SK-N-SH (cell line): Measurements from ENCODE around the gene TAGLN2. TPM values are rescaled to one million over a fixed set of nuclear protein-coding genes. Genes with fewer than 3 reads are reported as not detected.

Source experiments
- CTCF ChIA-PET: fragments of 300-600, 350-600 bp; formaldehyde crosslinking; extraction: SDS; loops from one replicate; lab custom pipeline; 2021; lab: Yijun Ruan, JAX
- POLR2A ChIA-PET: fragments of 350-600 bp; sonication (Branson Sonifier 250); formaldehyde crosslinking; extraction: SDS; loops from one replicate; lab custom pipeline; 2020; ENCODE audit warnings: antibody characterized with exemption, inconsistent platforms; lab: Yijun Ruan, JAX
- DNase-seq: peaks from one replicate; pipeline ENCODE4 v3.0.0; 2012
- H2AFZ ChIP-seq: fragments of 200-600 bp; sonication (generic); 2 replicates; pipeline ENCODE4 v1.8.1; 2016; ENCODE audit warnings: antibody characterized with exemption, mild to moderate bottlenecking, low read depth
- H3F3A ChIP-seq: fragments of 200-600 bp; sonication (generic); replicated peaks from 2 replicates; pipeline ENCODE3; 2016; ENCODE audit warnings: antibody characterized with exemption, mild to moderate bottlenecking; ENCODE audit not compliant: insufficient read depth
- H3K27ac ChIP-seq, 2 experiments: fragments of 200-500 bp in 1 of 2; fragments of 200-600 bp in 1 of 2; sonication (Bioruptor generic) in 1 of 2; sonication (generic), shearing (Covaris generic) in 1 of 2; 2 replicates each; pipeline versions ENCODE4 v1.5.1 to v1.6.1; 2014 to 2016; ENCODE audit warnings: low read depth in 2 of 2, inconsistent platforms in 1 of 2, low read length in 1 of 2, mild to moderate bottlenecking in 1 of 2, mixed read lengths in 1 of 2
- H3K27me3 ChIP-seq: fragments of 200-600 bp; sonication (generic), shearing (Covaris generic); 2 replicates; pipeline ENCODE4 v1.6.1; 2016; ENCODE audit warnings: mixed run types; ENCODE audit not compliant: insufficient read depth
- H3K36me3 ChIP-seq, 2 experiments: fragments of 200-500 bp in 1 of 2; fragments of 200-600 bp in 1 of 2; sonication (Bioruptor generic) in 1 of 2; sonication (generic) in 1 of 2; replicated peaks in 1 of 2; 2 replicates each; pipeline versions ENCODE3 to v1.5.1; 2014 to 2016; ENCODE audit warnings: low read length in 1 of 2, mild to moderate bottlenecking in 1 of 2; ENCODE audit not compliant: insufficient read depth in 2 of 2, control insufficient read depth in 1 of 2
- H3K4me1 ChIP-seq, 2 experiments: fragments of 200-500 bp in 1 of 2; fragments of 200-600 bp in 1 of 2; sonication (Bioruptor generic) in 1 of 2; sonication (generic), shearing (Covaris generic) in 1 of 2; 2 replicates each; pipeline versions ENCODE4 v1.5.1 to v1.6.1; 2014 to 2016; ENCODE audit warnings: low read depth in 1 of 2, low read length in 1 of 2, mixed run types in 1 of 2; ENCODE audit not compliant: insufficient read depth in 2 of 2, control insufficient read depth in 1 of 2
- H3K4me2 ChIP-seq: fragments of 200-600 bp; sonication (generic), shearing (Covaris generic); 2 replicates; pipeline ENCODE4 v1.6.1; 2017; ENCODE audit warnings: mixed run types
- H3K4me3 ChIP-seq, 2 experiments: fragments of 200-500 bp in 1 of 2; fragments of 200-600 bp in 1 of 2; sonication (Bioruptor generic) in 1 of 2; sonication (generic), shearing (Covaris generic) in 1 of 2; 2 replicates each; pipeline versions ENCODE4 v1.5.1 to v1.8.1; 2014 to 2016; ENCODE audit warnings: low read depth in 2 of 2, inconsistent platforms in 1 of 2, low read length in 1 of 2, mild to moderate bottlenecking in 1 of 2, mixed read lengths in 1 of 2, moderate library complexity in 1 of 2
- H3K79me2 ChIP-seq: fragments of 200-600 bp; sonication (generic); 2 replicates; pipeline ENCODE4 v1.8.1; 2017; ENCODE audit warnings: mild to moderate bottlenecking; ENCODE audit not compliant: insufficient read depth
- H3K9ac ChIP-seq: fragments of 200-600 bp; sonication (generic); 2 replicates; pipeline ENCODE4 v1.6.1; 2017; ENCODE audit warnings: mixed run types
- H3K9me2 ChIP-seq: fragments of 200-600 bp; sonication (generic); 2 replicates; pipeline ENCODE4 v1.6.1; 2017; ENCODE audit warnings: mixed run types
- H3K9me3 ChIP-seq: fragments of 200-600 bp; sonication (generic); 2 replicates; pipeline ENCODE4 v1.6.1; 2017; ENCODE audit warnings: mixed run types, mild to moderate bottlenecking, moderate library complexity
- H4K20me1 ChIP-seq: fragments of 200-600 bp; sonication (generic); 2 replicates; pipeline ENCODE4 v1.6.1; 2017; ENCODE audit warnings: mild to moderate bottlenecking, mixed run types; ENCODE audit not compliant: insufficient read depth
- CHD2 ChIP-seq: fragments of 150-350 bp; IDR thresholded peaks from 2 replicates; pipeline ENCODE4 v1.6.1; 2018; ENCODE audit warnings: low read length; ENCODE audit not compliant: partially characterized antibody
- ELF1 ChIP-seq: IDR thresholded peaks from 2 replicates; pipeline ENCODE4 v1.4.0; 2012
- EP300 ChIP-seq, 2 experiments: IDR thresholded peaks; 2 replicates each; pipeline versions ENCODE4 v1.4.0 to v1.6.1; 2012; ENCODE audit warnings: borderline replicate concordance in 1 of 2, low read depth in 1 of 2, low read length in 1 of 2
- FOXJ3 ChIP-seq: sonication (generic); formaldehyde crosslinking; IDR thresholded peaks from 2 replicates; pipeline ENCODE4 v1.5.1; 2020; ENCODE audit warnings: mild to moderate bottlenecking, missing genetic modification reagents
- GABPA ChIP-seq: IDR thresholded peaks from 2 replicates; pipeline ENCODE4 v1.4.0; 2012; ENCODE audit warnings: low read depth, mild to moderate bottlenecking
- GATA2 ChIP-seq: sonication (generic); formaldehyde crosslinking; IDR thresholded peaks from 2 replicates; pipeline ENCODE4 v1.5.0; 2020; ENCODE audit warnings: mild to moderate bottlenecking, missing genetic modification reagents
- JUND ChIP-seq: IDR thresholded peaks from 2 replicates; pipeline ENCODE4 v1.4.0; 2012
- MXI1 ChIP-seq: IDR thresholded peaks from 2 replicates; pipeline ENCODE4 v1.6.1; 2012; ENCODE audit warnings: mild to moderate bottlenecking, low read depth, low read length, improper control_type of control experiment
- NFIC ChIP-seq: IDR thresholded peaks from 2 replicates; pipeline ENCODE4 v1.4.0; 2012; ENCODE audit warnings: borderline replicate concordance
- NRF1 ChIP-seq: IDR thresholded peaks from 2 replicates; pipeline ENCODE4 v1.6.1; 2012; ENCODE audit warnings: low read depth, mild to moderate bottlenecking, low read length
- POLR2AphosphoS5 ChIP-seq: IDR thresholded peaks from 2 replicates; pipeline ENCODE4 v1.6.1; 2012; ENCODE audit warnings: low read depth, low read length
- RAD21 ChIP-seq: IDR thresholded peaks from 2 replicates; pipeline ENCODE4 v1.6.1; 2012; ENCODE audit warnings: mild to moderate bottlenecking, low read length
- RCOR1 ChIP-seq: fragments of 150-350 bp; IDR thresholded peaks from 2 replicates; pipeline ENCODE4 v1.6.1; 2017; ENCODE audit warnings: antibody characterized with exemption, low read length
- RFX5 ChIP-seq: IDR thresholded peaks from 2 replicates; pipeline ENCODE4 v1.6.1; 2012; ENCODE audit warnings: mild to moderate bottlenecking, improper control_type of control experiment, low read length
- RXRA ChIP-seq: IDR thresholded peaks from 2 replicates; pipeline ENCODE4 v1.4.0; 2012; ENCODE audit warnings: low read depth, mild to moderate bottlenecking, borderline replicate concordance
- SIN3A ChIP-seq: IDR thresholded peaks from 2 replicates; pipeline ENCODE4 v1.6.1; 2012; ENCODE audit warnings: low read depth, mild to moderate bottlenecking, low read length, moderate library complexity, borderline replicate concordance
- SMC3 ChIP-seq: IDR thresholded peaks from 2 replicates; pipeline ENCODE4 v1.6.1; 2012; ENCODE audit warnings: low read depth, low read length, improper control_type of control experiment
- TAF1 ChIP-seq: IDR thresholded peaks from 2 replicates; pipeline ENCODE4 v1.6.1; 2012; ENCODE audit warnings: low read depth, mild to moderate bottlenecking, low read length, moderate library complexity, borderline replicate concordance
- TCF12 ChIP-seq: IDR thresholded peaks from 2 replicates; pipeline ENCODE4 v1.4.0; 2012
- TEAD4 ChIP-seq: IDR thresholded peaks from 2 replicates; pipeline ENCODE4 v1.4.0; 2012; ENCODE audit warnings: mild to moderate bottlenecking, borderline replicate concordance; ENCODE audit not compliant: insufficient read depth
- USF2 ChIP-seq: fragments of 150-350 bp; IDR thresholded peaks from 2 replicates; pipeline ENCODE4 v1.6.1; 2017; ENCODE audit warnings: antibody characterized with exemption, low read length, low read depth, borderline replicate concordance
- YY1 ChIP-seq: IDR thresholded peaks from 2 replicates; pipeline ENCODE4 v1.4.0; 2012; ENCODE audit warnings: low read depth, mild to moderate bottlenecking
- ZBTB33 ChIP-seq: IDR thresholded peaks from 2 replicates; pipeline ENCODE4 v1.4.0; 2012; ENCODE audit warnings: low read depth, borderline replicate concordance
- WGBS: methylation state at CpG from one replicate; pipeline ENCODE4 v1.1.6; 2017; ENCODE audit warnings: low lambda C conversion rate; 5-methylcytosine and 5-hydroxymethylcytosine counted together
- polyA plus RNA-seq, 3 experiments: library from polyadenylated mRNA; depleted of rRNA; stranded (reverse); fragments of >200 nt; gene quantifications; 2 replicates each; pipeline ENCODE4 v1.2.3, GENCODE V29; 2012
- TF ChIP-seq, protein P1 (sequence below): IDR thresholded peaks from 2 replicates; pipeline ENCODE4 v1.4.0; 2012; ENCODE audit warnings: low read depth
- TF ChIP-seq, protein P2 (sequence below): fragments of 150-350 bp; IDR thresholded peaks from 2 replicates; pipeline ENCODE4 v1.6.1; 2016; ENCODE audit warnings: mild to moderate bottlenecking, low read depth, low read length
- TF ChIP-seq, protein P3 (sequence below): fragments of 200-600 bp; sonication (generic); IDR thresholded peaks from 2 replicates; pipeline ENCODE4 v1.6.1; 2017; ENCODE audit warnings: antibody characterized with exemption, mild to moderate bottlenecking, moderate library complexity

TAGLN2 gene
- polyA plus RNA-seq (2012; rRNA removed), result 625 and 646 TPM in 2 replicates
- 361 and 510 TPM in 2 replicates for polyA plus RNA-seq (2012; cell fraction: cytosol; rRNA removed)
- 304 and 445 TPM in 2 replicates for polyA plus RNA-seq (2012; cell fraction: nucleus; rRNA removed)

- ChIA-PET CTCF (interaction anchor here (0.7 to 22.3 kb wide), 12 partner anchors 9 to 414 kb away, joined by 3 to 460 read pairs (median 4); partner anchors contain the start of gene IGSF9), POLR2A (no interaction called here)
- no peaks in the 10 kb centered on the region for H3K9me2 ChIP-seq
- DNase-seq, result peak; percentile 93
- peak within 1 kb of the TSS; percentile 91 to 97 for H3K4me3 ChIP-seq
- H3F3A ChIP-seq, result peaks cover 7% of the 10 kb centered on the region
- peaks cover 18 to 35% of the 10 kb centered on the region in 2 experiments; a peak in 2 of 4 replicates for H3K4me1 ChIP-seq
- peaks cover 35% of the 10 kb centered on the region for H4K20me1 ChIP-seq
- H3K9me3 ChIP-seq, result no peaks in the 10 kb centered on the region
- WGBS, result 4% methylated on average over 42 of the region's 58 CpGs
- H3K9ac ChIP-seq, result peak within 1 kb of the TSS; percentile 100
- peaks cover 6 to 9% of the 10 kb centered on the region in 2 experiments for H3K36me3 ChIP-seq
- H3K27ac ChIP-seq, result peak within 1 kb of the TSS; percentile 73 to 97; a peak in 3 of 4 replicates
- H3K79me2 ChIP-seq, result peaks cover 63% of the 10 kb centered on the region
- H3K27me3 ChIP-seq, result no peaks in the 10 kb centered on the region
- peak within 1 kb of the TSS; percentile 83 for H2AFZ ChIP-seq
- peak within 1 kb of the TSS; percentile 93 for H3K4me2 ChIP-seq
- TF ChIP-seq MXI1 (peak; percentile 80), RFX5 (no peak), RAD21 (no peak), ELF1 (peak; percentile 11; the same call in 1 of the 2 replicates), CHD2 (peak; percentile 38), FOXJ3 (CRISPR knock-in tag) (no peak), RCOR1 (no peak), NRF1 (no peak), NFIC (no peak), SMC3 (no peak), GABPA (no peak), YY1 (no peak), ZBTB33 (no peak), SIN3A (peak; percentile 94; the same call in 1 of the 2 replicates), RXRA (peak; percentile 38; the same call in 1 of the 2 replicates), GATA2 (CRISPR knock-in tag) (no peak), POLR2AphosphoS5 (peak; percentile 98), TCF12 (peak; percentile 47; the same call in 1 of the 2 replicates), USF2 (no peak), EP300 (IDR thresholded peaks at IDR 0.05; ENCODE audit: borderline replicate concordance in 1 of 2, low read depth in 1 of 2, low read length in 1 of 2) (no peak), JUND (no peak), TEAD4 (0 out of 2 replicates have a peak, but pooled peaks have one; percentile 34), TAF1 (peak; percentile 98)
- TF ChIP-seq, protein P1, sequence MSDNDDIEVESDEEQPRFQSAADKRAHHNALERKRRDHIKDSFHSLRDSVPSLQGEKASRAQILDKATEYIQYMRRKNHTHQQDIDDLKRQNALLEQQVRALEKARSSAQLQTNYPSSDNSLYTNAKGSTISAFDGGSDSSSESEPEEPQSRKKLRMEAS, result peak; percentile 94
- TF ChIP-seq, protein P2, sequence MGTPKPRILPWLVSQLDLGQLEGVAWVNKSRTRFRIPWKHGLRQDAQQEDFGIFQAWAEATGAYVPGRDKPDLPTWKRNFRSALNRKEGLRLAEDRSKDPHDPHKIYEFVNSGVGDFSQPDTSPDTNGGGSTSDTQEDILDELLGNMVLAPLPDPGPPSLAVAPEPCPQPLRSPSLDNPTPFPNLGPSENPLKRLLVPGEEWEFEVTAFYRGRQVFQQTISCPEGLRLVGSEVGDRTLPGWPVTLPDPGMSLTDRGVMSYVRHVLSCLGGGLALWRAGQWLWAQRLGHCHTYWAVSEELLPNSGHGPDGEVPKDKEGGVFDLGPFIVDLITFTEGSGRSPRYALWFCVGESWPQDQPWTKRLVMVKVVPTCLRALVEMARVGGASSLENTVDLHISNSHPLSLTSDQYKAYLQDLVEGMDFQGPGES, result no peak
- TF ChIP-seq, protein P3, sequence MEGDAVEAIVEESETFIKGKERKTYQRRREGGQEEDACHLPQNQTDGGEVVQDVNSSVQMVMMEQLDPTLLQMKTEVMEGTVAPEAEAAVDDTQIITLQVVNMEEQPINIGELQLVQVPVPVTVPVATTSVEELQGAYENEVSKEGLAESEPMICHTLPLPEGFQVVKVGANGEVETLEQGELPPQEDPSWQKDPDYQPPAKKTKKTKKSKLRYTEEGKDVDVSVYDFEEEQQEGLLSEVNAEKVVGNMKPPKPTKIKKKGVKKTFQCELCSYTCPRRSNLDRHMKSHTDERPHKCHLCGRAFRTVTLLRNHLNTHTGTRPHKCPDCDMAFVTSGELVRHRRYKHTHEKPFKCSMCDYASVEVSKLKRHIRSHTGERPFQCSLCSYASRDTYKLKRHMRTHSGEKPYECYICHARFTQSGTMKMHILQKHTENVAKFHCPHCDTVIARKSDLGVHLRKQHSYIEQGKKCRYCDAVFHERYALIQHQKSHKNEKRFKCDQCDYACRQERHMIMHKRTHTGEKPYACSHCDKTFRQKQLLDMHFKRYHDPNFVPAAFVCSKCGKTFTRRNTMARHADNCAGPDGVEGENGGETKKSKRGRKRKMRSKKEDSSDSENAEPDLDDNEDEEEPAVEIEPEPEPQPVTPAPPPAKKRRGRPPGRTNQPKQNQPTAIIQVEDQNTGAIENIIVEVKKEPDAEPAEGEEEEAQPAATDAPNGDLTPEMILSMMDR, result no peak; the same call in 1 of the 2 replicates
These were observed at the start of gene TAGLN2 for GRCh38 chr1:159924791-159925718. TAGLN2 (minus strand) TSS chr1:159925507; CDS start chr1:159920509, 4,998 bp downstream.
